Lung (tissue), 12 donors: ENCODE data around the gene ZNF862. TPM values are rescaled to one million over a fixed set of nuclear protein-coding genes. Genes with fewer than 3 reads are reported as not detected.

Experiments
- ATAC-seq: fragments of 200-7000 bp; cut with Tn5 transposase; one replicate; pipeline ENCODE4 v1.9.1; 2020; ENCODE audit warnings: moderate number of reproducible peaks; ENCODE audit not compliant: insufficient read depth, low FRiP score
- DNase-seq, 3 donors: peaks; one replicate each; pipeline ENCODE4 v3.0.0-alpha.2; 2013 to 2017
- H3K27ac ChIP-seq, 2 donors: one replicate each; pipeline ENCODE4 v1.5.1; 2013; ENCODE audit warnings: mild to moderate bottlenecking in 2 of 2, moderate library complexity in 2 of 2, control low read depth in 1 of 2, inconsistent platforms in 1 of 2, low read depth in 1 of 2, low read length in 1 of 2
- H3K27me3 ChIP-seq, 3 donors: one replicate each; pipeline ENCODE4 v1.5.1; 2013; ENCODE audit warnings: low read length in 2 of 3; ENCODE audit not compliant: control insufficient read depth in 3 of 3, insufficient read depth in 3 of 3
- H3K36me3 ChIP-seq, 4 donors: one replicate each; pipeline ENCODE4 v1.5.1; 2013; ENCODE audit warnings: low read length in 4 of 4, mild to moderate bottlenecking in 1 of 4, moderate library complexity in 1 of 4; ENCODE audit not compliant: control insufficient read depth in 4 of 4, insufficient read depth in 4 of 4
- H3K4me1 ChIP-seq, 5 donors: one replicate each; pipeline ENCODE4 v1.5.1; 2013; ENCODE audit warnings: low read length in 5 of 5, mild to moderate bottlenecking in 2 of 5, moderate library complexity in 1 of 5; ENCODE audit not compliant: control insufficient read depth in 5 of 5, insufficient read depth in 5 of 5
- H3K4me3 ChIP-seq: one replicate; pipeline ENCODE4 v1.5.1; 2013; ENCODE audit warnings: mild to moderate bottlenecking, control low read depth, moderate library complexity
- H3K9ac ChIP-seq, 2 donors: one replicate each; pipeline ENCODE4 v1.5.1; 2013; ENCODE audit warnings: low read length in 2 of 2, control low read depth in 1 of 2; ENCODE audit not compliant: insufficient read depth in 1 of 2
- H3K9me3 ChIP-seq, 4 donors: one replicate each; pipeline ENCODE4 v1.5.1; 2013; ENCODE audit warnings: low read length in 3 of 4, mild to moderate bottlenecking in 1 of 4, moderate library complexity in 1 of 4; ENCODE audit not compliant: control insufficient read depth in 4 of 4, insufficient read depth in 3 of 4
- WGBS, 2 donors: extraction: QIAGEN DNeasy Blood & Tissue Kit; methylation state at CpG; one replicate each; pipeline ENCODE4 v1.1.7; 2013; 5-methylcytosine and 5-hydroxymethylcytosine counted together
- polyA plus RNA-seq, 2 donors: library from polyadenylated mRNA; stranded (reverse); fragments of 200-250 nt; gene quantifications; one replicate each; pipeline ENCODE4 v1.2.1, GENCODE V29; 2013
- total RNA-seq, 2 donors: library from RNA; depleted of rRNA in 1 of 2; stranded (reverse); fragments of >200 nt in 1 of 2; gene quantifications; one replicate each; pipeline ENCODE4 v1.2.1, GENCODE V29; 2014 to 2021
- TF ChIP-seq, protein P1 (sequence below): IDR thresholded peaks from 2 replicates; pipeline ENCODE4 v1.5.1; 2012; ENCODE audit warnings: mild to moderate bottlenecking; ENCODE audit errors: control extremely low read depth, extremely low read depth
- donor health status: control.
- donor health status: control.
- donor health status: Bipolar disorder and iron deficiency.
- donor health status: healthy.
- donor health status: DM: yes; HTN: yes; CAD: no.

ZNF862 gene
- total and polyA plus RNA-seq, 4 donors, result 5.2 to 22.1 (median 10.0) TPM

DNA sequence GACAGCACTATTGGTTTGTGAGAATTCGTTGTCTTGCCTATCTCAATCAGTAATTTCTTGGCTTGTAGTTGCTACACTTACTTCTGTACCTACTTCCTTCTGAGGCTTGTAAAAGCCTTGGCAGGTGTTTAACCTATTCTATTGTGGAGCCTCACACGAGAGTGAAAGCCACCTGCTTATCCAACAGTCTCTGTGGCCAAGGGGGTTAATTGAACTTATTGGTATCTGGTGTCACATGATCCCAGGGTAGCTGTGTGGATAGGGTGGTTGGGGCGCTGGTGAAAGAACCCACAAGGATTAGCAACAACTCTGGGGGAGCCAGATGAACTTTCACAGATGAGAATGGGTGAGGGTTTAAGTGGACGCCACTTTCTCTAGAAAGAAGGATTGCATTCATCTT, 21.7 kb downstream of the ZNF862 start:
- Histone ChIP-seq H3K4me3 (no peak overlapping the region), H3K9ac (no peak overlapping the region), H3K27ac (no peak overlapping the region), H3K9me3 (no peaks in the 10 kb centered on the region), H3K4me1 (peaks cover 0 to 11% (median under 1%) of the 10 kb centered on the region in 5 donors), H3K27me3 (no peaks in the 10 kb centered on the region), H3K36me3 (peaks cover 5 to 37% (median 12%) of the 10 kb centered on the region in 4 donors)
- TF ChIP-seq, protein P1, sequence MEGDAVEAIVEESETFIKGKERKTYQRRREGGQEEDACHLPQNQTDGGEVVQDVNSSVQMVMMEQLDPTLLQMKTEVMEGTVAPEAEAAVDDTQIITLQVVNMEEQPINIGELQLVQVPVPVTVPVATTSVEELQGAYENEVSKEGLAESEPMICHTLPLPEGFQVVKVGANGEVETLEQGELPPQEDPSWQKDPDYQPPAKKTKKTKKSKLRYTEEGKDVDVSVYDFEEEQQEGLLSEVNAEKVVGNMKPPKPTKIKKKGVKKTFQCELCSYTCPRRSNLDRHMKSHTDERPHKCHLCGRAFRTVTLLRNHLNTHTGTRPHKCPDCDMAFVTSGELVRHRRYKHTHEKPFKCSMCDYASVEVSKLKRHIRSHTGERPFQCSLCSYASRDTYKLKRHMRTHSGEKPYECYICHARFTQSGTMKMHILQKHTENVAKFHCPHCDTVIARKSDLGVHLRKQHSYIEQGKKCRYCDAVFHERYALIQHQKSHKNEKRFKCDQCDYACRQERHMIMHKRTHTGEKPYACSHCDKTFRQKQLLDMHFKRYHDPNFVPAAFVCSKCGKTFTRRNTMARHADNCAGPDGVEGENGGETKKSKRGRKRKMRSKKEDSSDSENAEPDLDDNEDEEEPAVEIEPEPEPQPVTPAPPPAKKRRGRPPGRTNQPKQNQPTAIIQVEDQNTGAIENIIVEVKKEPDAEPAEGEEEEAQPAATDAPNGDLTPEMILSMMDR, result no peak
- ATAC-seq (no peak), DNase-seq (no peak)
- 92 to 93% methylated on average over 4 of the region's 4 CpGs for WGBS, 2 donors

DNA sequence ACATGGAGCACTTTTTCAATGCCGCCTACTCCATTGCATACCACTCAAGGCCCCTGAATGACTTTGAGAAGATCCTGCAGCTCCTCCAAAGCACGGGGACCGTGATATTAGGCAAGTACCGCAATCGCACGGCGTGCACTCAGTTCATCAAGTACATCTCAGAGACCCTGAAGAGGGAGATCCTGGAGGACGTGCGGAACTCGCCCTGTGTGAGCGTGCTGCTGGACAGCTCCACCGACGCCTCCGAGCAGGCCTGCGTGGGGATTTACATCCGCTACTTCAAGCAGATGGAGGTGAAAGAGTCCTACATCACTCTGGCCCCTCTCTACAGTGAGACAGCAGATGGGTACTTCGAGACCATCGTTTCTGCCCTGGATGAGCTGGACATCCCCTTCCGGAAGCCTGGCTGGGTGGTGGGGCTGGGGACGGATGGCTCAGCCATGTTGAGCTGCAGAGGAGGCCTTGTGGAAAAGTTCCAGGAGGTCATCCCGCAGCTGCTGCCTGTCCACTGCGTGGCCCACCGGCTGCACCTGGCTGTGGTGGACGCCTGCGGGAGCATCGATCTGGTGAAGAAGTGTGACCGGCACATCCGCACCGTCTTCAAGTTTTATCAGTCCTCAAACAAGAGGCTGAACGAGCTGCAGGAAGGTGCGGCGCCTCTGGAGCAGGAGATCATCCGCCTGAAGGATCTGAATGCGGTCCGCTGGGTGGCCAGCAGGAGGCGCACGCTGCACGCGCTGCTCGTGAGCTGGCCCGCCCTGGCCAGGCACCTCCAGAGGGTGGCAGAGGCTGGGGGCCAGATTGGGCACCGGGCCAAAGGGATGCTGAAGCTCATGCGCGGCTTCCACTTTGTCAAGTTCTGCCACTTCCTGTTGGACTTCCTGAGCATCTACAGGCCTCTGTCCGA, 22.9 kb downstream of the ZNF862 start:
- H3K27ac ChIP-seq, result no peak overlapping the region
- peaks cover 0 to 2% (median 1%) of the 10 kb centered on the region in 5 donors for H3K4me1 ChIP-seq
- DNase-seq (no peak), ATAC-seq (no peak)
- H3K36me3 ChIP-seq, result peaks cover 5 to 37% (median 12%) of the 10 kb centered on the region in 4 donors
- no peaks in the 10 kb centered on the region for H3K27me3 ChIP-seq
- TF ChIP-seq, protein P1, result no peak
- no peaks in the 10 kb centered on the region for H3K9me3 ChIP-seq
- no peak overlapping the region for H3K4me3 ChIP-seq
- 85 to 86% methylated on average over 43 to 45 of the region's 45 CpGs for WGBS, 2 donors
- H3K9ac ChIP-seq, result no peak overlapping the region

GRCh38 chr7:149861728-149862045, 23.5 kb downstream of the ZNF862 start:
- 76 to 90% methylated on average over 16 of the region's 16 CpGs for WGBS, 2 donors
- DNase-seq (no peak), ATAC-seq (no peak)
- H3K36me3 ChIP-seq, result peaks cover 5 to 37% (median 12%) of the 10 kb centered on the region in 4 donors
- peaks cover 0 to 8% (median 6%) of the 10 kb centered on the region in 5 donors for H3K4me1 ChIP-seq
- H3K27me3 ChIP-seq, result no peaks in the 10 kb centered on the region
- no peak overlapping the region for H3K27ac ChIP-seq
- TF ChIP-seq, protein P1, result no peak
- H3K4me3 ChIP-seq, result no peak overlapping the region
- no peaks in the 10 kb centered on the region for H3K9me3 ChIP-seq
- no peak overlapping the region for H3K9ac ChIP-seq
